Liver (tissue), 2 donors: ENCODE data around the gene KRTAP9-3.
"Not testable (repeated sequence)": the region's sequence is repeated elsewhere in the genome, so short reads cannot be mapped to it uniquely, and the experiment has no call there.

ENCODE experiments used
- HNF4A ChIP-seq, 2 donors: conservative IDR thresholded peaks; 2 replicates each; pipeline ENCODE4 v1.6.1; 2016; ENCODE audit warnings: antibody characterized with exemption in 2 of 2, mild to moderate bottlenecking in 2 of 2
- NR2F2 ChIP-seq: IDR thresholded peaks from 2 replicates; pipeline ENCODE4 v1.6.1; 2016; ENCODE audit warnings: antibody characterized with exemption
- SP1 ChIP-seq: IDR thresholded peaks from 2 replicates; pipeline ENCODE4 v1.6.1; 2018; ENCODE audit warnings: antibody characterized with exemption, mild to moderate bottlenecking
- ZBTB33 ChIP-seq: IDR thresholded peaks from 2 replicates; pipeline ENCODE4 v1.6.1; 2016; ENCODE audit warnings: antibody characterized with exemption
- donor health status: healthy.

- not testable (repeated sequence) for TF ChIP-seq HNF4A (conservative IDR thresholded peaks at IDR 0.05); ZBTB33; SP1; NR2F2
These were observed 14.9 kb downstream of the KRTAP9-3 start for GRCh38 chr17:41246995-41247787.
